Measurements from ENCODE around the gene SNX14.

The SNX14 gene

DNA sequence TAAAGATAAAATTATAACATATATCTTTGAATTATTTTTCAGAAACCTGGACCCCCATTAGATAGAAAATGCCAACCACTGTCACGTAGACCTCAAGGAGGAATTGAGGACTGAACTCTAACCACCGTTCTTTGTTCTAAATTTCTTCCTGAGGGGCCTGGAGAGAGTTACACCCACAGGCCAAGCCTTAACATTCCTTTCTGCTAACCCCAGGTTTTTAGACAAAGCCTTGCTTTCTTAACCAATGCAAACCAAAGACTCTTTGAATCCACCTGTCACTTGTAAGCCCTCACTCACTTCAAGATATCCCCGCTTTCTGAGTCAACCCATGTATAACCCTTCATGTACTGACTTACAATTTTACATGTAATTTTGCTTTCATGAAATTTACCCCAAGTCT lies 41.0 kb downstream of the SNX14 start:
- TF ChIP-seq, protein P1, sequence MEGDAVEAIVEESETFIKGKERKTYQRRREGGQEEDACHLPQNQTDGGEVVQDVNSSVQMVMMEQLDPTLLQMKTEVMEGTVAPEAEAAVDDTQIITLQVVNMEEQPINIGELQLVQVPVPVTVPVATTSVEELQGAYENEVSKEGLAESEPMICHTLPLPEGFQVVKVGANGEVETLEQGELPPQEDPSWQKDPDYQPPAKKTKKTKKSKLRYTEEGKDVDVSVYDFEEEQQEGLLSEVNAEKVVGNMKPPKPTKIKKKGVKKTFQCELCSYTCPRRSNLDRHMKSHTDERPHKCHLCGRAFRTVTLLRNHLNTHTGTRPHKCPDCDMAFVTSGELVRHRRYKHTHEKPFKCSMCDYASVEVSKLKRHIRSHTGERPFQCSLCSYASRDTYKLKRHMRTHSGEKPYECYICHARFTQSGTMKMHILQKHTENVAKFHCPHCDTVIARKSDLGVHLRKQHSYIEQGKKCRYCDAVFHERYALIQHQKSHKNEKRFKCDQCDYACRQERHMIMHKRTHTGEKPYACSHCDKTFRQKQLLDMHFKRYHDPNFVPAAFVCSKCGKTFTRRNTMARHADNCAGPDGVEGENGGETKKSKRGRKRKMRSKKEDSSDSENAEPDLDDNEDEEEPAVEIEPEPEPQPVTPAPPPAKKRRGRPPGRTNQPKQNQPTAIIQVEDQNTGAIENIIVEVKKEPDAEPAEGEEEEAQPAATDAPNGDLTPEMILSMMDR (IDR thresholded peaks at IDR 0.05; ENCODE audit: insufficient read depth, low read length): no peak
- TF ChIP-seq, protein P2, sequence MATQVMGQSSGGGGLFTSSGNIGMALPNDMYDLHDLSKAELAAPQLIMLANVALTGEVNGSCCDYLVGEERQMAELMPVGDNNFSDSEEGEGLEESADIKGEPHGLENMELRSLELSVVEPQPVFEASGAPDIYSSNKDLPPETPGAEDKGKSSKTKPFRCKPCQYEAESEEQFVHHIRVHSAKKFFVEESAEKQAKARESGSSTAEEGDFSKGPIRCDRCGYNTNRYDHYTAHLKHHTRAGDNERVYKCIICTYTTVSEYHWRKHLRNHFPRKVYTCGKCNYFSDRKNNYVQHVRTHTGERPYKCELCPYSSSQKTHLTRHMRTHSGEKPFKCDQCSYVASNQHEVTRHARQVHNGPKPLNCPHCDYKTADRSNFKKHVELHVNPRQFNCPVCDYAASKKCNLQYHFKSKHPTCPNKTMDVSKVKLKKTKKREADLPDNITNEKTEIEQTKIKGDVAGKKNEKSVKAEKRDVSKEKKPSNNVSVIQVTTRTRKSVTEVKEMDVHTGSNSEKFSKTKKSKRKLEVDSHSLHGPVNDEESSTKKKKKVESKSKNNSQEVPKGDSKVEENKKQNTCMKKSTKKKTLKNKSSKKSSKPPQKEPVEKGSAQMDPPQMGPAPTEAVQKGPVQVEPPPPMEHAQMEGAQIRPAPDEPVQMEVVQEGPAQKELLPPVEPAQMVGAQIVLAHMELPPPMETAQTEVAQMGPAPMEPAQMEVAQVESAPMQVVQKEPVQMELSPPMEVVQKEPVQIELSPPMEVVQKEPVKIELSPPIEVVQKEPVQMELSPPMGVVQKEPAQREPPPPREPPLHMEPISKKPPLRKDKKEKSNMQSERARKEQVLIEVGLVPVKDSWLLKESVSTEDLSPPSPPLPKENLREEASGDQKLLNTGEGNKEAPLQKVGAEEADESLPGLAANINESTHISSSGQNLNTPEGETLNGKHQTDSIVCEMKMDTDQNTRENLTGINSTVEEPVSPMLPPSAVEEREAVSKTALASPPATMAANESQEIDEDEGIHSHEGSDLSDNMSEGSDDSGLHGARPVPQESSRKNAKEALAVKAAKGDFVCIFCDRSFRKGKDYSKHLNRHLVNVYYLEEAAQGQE (IDR thresholded peaks at IDR 0.05; ENCODE audit: insufficient replicate concordance, low read depth): no peak
- TF ChIP-seq SPI1 (IDR thresholded peaks at IDR 0.05; ENCODE audit: borderline replicate concordance, low read depth) (no peak), GABPA (IDR thresholded peaks at IDR 0.05; ENCODE audit: low read depth) (no peak), POLR2AphosphoS5 (IDR thresholded peaks at IDR 0.05; ENCODE audit: low read depth) (no peak)
- no peak overlapping the region for H3K27ac ChIP-seq (replicated peaks)
- DNase-seq (ENCODE audit: low read depth in 1 of 2, low spot score in 1 of 2): no peak

DNA sequence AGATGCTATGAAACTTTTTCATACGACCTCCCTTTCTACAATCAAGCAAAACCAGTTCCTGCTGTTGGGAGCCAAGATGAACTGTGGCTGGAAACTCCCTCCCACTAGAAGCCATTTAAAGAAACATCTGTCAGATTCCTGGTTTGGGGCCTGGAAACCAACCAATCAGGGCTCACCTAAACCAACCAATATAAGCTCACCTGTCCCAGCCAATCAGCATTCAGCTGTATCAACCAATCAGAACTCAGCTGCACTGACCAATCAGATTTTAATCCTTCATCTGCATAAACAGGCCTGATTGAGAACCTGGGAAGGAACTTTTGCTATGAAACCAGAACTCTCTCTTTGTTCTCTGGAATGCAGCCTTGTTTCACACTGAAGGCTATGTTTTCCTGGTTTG lies 42.4 kb downstream of the SNX14 start:
- Histone ChIP-seq H3K4me3 (replicated peaks; ENCODE audit: insufficient read depth, low read length) (no peak overlapping the region), H3K27me3 (ENCODE audit: insufficient read depth, poor library complexity, severe bottlenecking) (no peaks in the 10 kb centered on the region), H3K27ac (replicated peaks) (no peak overlapping the region)
- DNase-seq (ENCODE audit: low read depth in 1 of 2, low spot score in 1 of 2): no peak
- TF ChIP-seq GABPA (IDR thresholded peaks at IDR 0.05; ENCODE audit: low read depth) (no peak), SPI1 (IDR thresholded peaks at IDR 0.05; ENCODE audit: borderline replicate concordance, low read depth) (no peak)
- TF ChIP-seq, protein P1 (IDR thresholded peaks at IDR 0.05; ENCODE audit: insufficient read depth, low read length): no peak
- TF ChIP-seq, protein P2 (IDR thresholded peaks at IDR 0.05; ENCODE audit: insufficient replicate concordance, low read depth): no peak

More for the DNA sequence above, 41.0 kb downstream of the SNX14 start:
- H3K4me3 ChIP-seq (replicated peaks; ENCODE audit: insufficient read depth, low read length): no peak overlapping the region
- H3K27me3 ChIP-seq (ENCODE audit: insufficient read depth, poor library complexity, severe bottlenecking): no peaks in the 10 kb centered on the region

DNA sequence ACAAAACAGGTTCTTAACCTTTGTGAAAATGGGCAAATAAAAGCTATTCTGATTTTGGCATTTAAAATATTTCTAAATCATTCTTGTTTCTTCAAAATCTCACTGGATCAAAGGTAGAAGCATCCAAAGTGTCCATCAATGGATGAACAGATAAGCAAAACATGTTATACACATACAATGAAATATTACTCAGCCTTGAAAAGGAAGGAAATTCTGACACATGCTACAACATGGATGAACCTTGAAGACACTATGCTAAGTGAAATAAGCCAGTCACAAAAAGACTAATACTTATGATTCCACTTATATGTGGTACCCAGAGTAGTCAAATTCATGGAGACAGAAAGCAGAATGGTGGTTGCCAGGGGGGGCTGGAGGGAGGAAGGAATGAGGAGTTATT lies 45.9 kb downstream of the SNX14 start:
- TF ChIP-seq, protein P2 (IDR thresholded peaks at IDR 0.05; ENCODE audit: insufficient replicate concordance, low read depth): no peak
- TF ChIP-seq GABPA (IDR thresholded peaks at IDR 0.05; ENCODE audit: low read depth) (no peak), SPI1 (IDR thresholded peaks at IDR 0.05; ENCODE audit: borderline replicate concordance, low read depth) (no peak), POLR2AphosphoS5 (IDR thresholded peaks at IDR 0.05; ENCODE audit: low read depth) (no peak)
- TF ChIP-seq, protein P1 (IDR thresholded peaks at IDR 0.05; ENCODE audit: insufficient read depth, low read length): no peak
- no peak for DNase-seq (ENCODE audit: low read depth in 1 of 2, low spot score in 1 of 2)
- Histone ChIP-seq H3K27ac (replicated peaks) (no peak overlapping the region), H3K27me3 (ENCODE audit: insufficient read depth, poor library complexity, severe bottlenecking) (no peaks in the 10 kb centered on the region), H3K4me3 (replicated peaks; ENCODE audit: insufficient read depth, low read length) (no peak overlapping the region)

Measured in HL-60 (cell line).